Sigmoid colon (tissue), 7 donors: ENCODE measurements around the gene ALG9. TPM values are rescaled to one million over a fixed set of nuclear protein-coding genes. Genes with fewer than 3 reads are reported as not detected.
A peak's percentile ranks its signal among the peaks of the same experiment; 100 is the strongest.

Source experiments
- DNase-seq: peaks from one replicate; pipeline ENCODE4 v3.0.0-alpha.2; 2019
- H3K27ac ChIP-seq, 4 donors: fragments of 200-600 bp; sonication (generic); one replicate each; pipeline ENCODE4 v1.5.1; 2016 to 2019; ENCODE audit warnings: mild to moderate bottlenecking in 1 of 4
- H3K27me3 ChIP-seq, 3 donors: fragments of 200-600 bp; sonication (generic); one replicate each; pipeline ENCODE4 v1.5.1; 2019; ENCODE audit warnings: mild to moderate bottlenecking in 1 of 3
- H3K36me3 ChIP-seq, 4 donors: fragments of 200-600 bp; sonication (generic); one replicate each; pipeline ENCODE4 v1.5.1; 2016 to 2019
- H3K4me1 ChIP-seq, 4 donors: fragments of 200-600 bp; sonication (generic); one replicate each; pipeline ENCODE4 v1.5.1; 2017 to 2019
- H3K4me3 ChIP-seq, 4 donors: fragments of 200-600 bp; sonication (generic); one replicate each; pipeline ENCODE4 v1.5.1; 2017 to 2019; ENCODE audit warnings: mild to moderate bottlenecking in 2 of 4, moderate library complexity in 1 of 4
- H3K9me3 ChIP-seq, 4 donors: fragments of 200-600 bp in 3 of 4; sonication (generic) in 3 of 4; one replicate each; pipeline versions ENCODE4 v1.5.1 to v1.6.1; 2013 to 2019
- CTCF ChIP-seq, 4 experiments: fragments of 450-650 bp in 3 of 4; fragments of 200-600 bp in 1 of 4; IDR thresholded peaks; one replicate each; pipeline ENCODE4 v1.5.1; 2016 to 2019; ENCODE audit warnings: antibody characterized with exemption in 4 of 4, mild to moderate bottlenecking in 3 of 4, moderate library complexity in 2 of 4
- EP300 ChIP-seq, 4 donors: sonication (generic); formaldehyde crosslinking; IDR thresholded peaks; one replicate each; pipeline ENCODE4 v1.6.1; 2017; ENCODE audit warnings: antibody characterized with exemption in 4 of 4
- POLR2A ChIP-seq, 2 donors: fragments of 450-650 bp; IDR thresholded peaks; one replicate each; pipeline ENCODE4 v1.6.1; 2016; ENCODE audit warnings: antibody characterized with exemption in 2 of 2, mild to moderate bottlenecking in 2 of 2, moderate library complexity in 2 of 2
- POLR2AphosphoS5 ChIP-seq, 4 donors: sonication (generic); formaldehyde crosslinking; IDR thresholded peaks; one replicate each; pipeline ENCODE4 v1.6.1; 2017; ENCODE audit warnings: antibody characterized with exemption in 4 of 4
- WGBS, 2 donors: extraction: QIAGEN DNeasy Blood & Tissue Kit; methylation state at CpG; one replicate each; pipeline ENCODE4 v1.1.7; 2013; 5-methylcytosine and 5-hydroxymethylcytosine counted together
- intact Hi-C: fragments of 100-400 bp; cut with DNase I; formaldehyde crosslinking; loops from one replicate; pipeline ENCODE4 v1.15.1; 2023
- polyA plus RNA-seq, 3 donors: library from polyadenylated mRNA; stranded (reverse); fragments of 200-250 nt; gene quantifications; one replicate each; pipeline ENCODE4 v1.2.3, GENCODE V29; 2013
- total RNA-seq, 4 donors: library from RNA; depleted of rRNA; stranded (reverse); fragments of >200 nt; gene quantifications; one replicate each; pipeline ENCODE4 v1.1.0, GENCODE V29; 2016
- donor health status: healthy with polysubstance abuse.
- donor health status: Bipolar disorder and iron deficiency.
- donor health status: healthy.

ALG9 gene
- total and polyA plus RNA-seq, 7 donors, result 6.0 to 40.4 (median 25.5) TPM

- peak within 1 kb of the TSS; percentile 52 to 78 (median 73) for H3K4me3 ChIP-seq
- H3K36me3 ChIP-seq, result peaks cover 0 to 13% (median 9%) of the 10 kb centered on the region in 4 donors
- intact Hi-C loops, result loop anchor here (1.0 kb wide), 1 partner anchor 33 kb away; the partner anchor contains the start of genes CFAP68 and FDXACB1
- peaks cover 0 to 39% (median 36%) of the 10 kb centered on the region in 4 donors for H3K4me1 ChIP-seq
- no peaks in the 10 kb centered on the region for H3K9me3 ChIP-seq
- peak within 1 kb of the TSS; percentile 96 to 100 (median 98) for H3K27ac ChIP-seq
- peak; percentile 71 for DNase-seq
- WGBS, 2 donors, result 19 to 50% methylated on average over 26 of the region's 26 CpGs
- TF ChIP-seq CTCF (IDR thresholded peaks at IDR 0.05), result no peak
- peak in 1 of 4 donors; percentile 2 for TF ChIP-seq POLR2AphosphoS5 (IDR thresholded peaks at IDR 0.05)
- H3K27me3 ChIP-seq, result no peaks in the 10 kb centered on the region
These were observed 41.2 kb upstream of the ALG9 start, which contains the start of gene HSPB2 for GRCh38 chr11:111912535-111912934. Gene HSPB2 (plus strand): TSS chr11:111912734. CDS start chr11:111912830, 96 bp downstream.

GRCh38 chr11:111911563-111912401 lies 40.4 kb upstream of the ALG9 start, which contains the start of gene CRYAB:
Gene CRYAB (minus strand): TSS chr11:111911770. CDS start chr11:111911724, 46 bp downstream.
- 52 to 55% methylated on average over 17 of the region's 17 CpGs for WGBS, 2 donors
- peak within 1 kb of the TSS; percentile 96 to 100 (median 98) for H3K27ac ChIP-seq
- H3K4me1 ChIP-seq, result peaks cover 0 to 39% (median 36%) of the 10 kb centered on the region in 4 donors
- H3K27me3 ChIP-seq, result no peaks in the 10 kb centered on the region
- TF ChIP-seq CTCF (IDR thresholded peaks at IDR 0.05) (no peak), EP300 (IDR thresholded peaks at IDR 0.05) (peak; percentile 3 to 93 (median 68)), POLR2A (IDR thresholded peaks at IDR 0.05) (peak; percentile 76 to 86), POLR2AphosphoS5 (IDR thresholded peaks at IDR 0.05) (peak; percentile 90 to 95 (median 92))
- no peaks in the 10 kb centered on the region for H3K9me3 ChIP-seq
- H3K4me3 ChIP-seq, result peak within 1 kb of the TSS; percentile 52 to 78 (median 73)
- peaks cover 0 to 13% (median 9%) of the 10 kb centered on the region in 4 donors for H3K36me3 ChIP-seq
- intact Hi-C loops, result loop anchor here (1.0 kb wide), 1 partner anchor 32 kb away; the partner anchor contains the start of genes CFAP68 and FDXACB1
- DNase-seq, result peak; percentile 96

- Histone ChIP-seq H3K27ac (peak overlapping the region; percentile 96 to 100 (median 98)), H3K9me3 (no peaks in the 10 kb centered on the region), H3K36me3 (peaks cover 0 to 13% (median 9%) of the 10 kb centered on the region in 4 donors), H3K27me3 (no peaks in the 10 kb centered on the region), H3K4me3 (peak overlapping the region; percentile 52 to 78 (median 73)), H3K4me1 (peaks cover 0 to 39% (median 36%) of the 10 kb centered on the region in 4 donors)
- 61 to 71% methylated on average over 9 of the region's 9 CpGs for WGBS, 2 donors
- peak in 1 of 2 donors; percentile 22 for TF ChIP-seq POLR2A (IDR thresholded peaks at IDR 0.05)
- TF ChIP-seq POLR2AphosphoS5 (IDR thresholded peaks at IDR 0.05), result peak in 3 of 4 donors; percentile 24 to 61 (median 52)
- TF ChIP-seq CTCF (IDR thresholded peaks at IDR 0.05), result no peak
- TF ChIP-seq EP300 (IDR thresholded peaks at IDR 0.05), result peak in 1 of 4 donors; percentile 11
- intact Hi-C loops, result no loop called here
- DNase-seq, result no peak
These were observed 39.5 kb upstream of the ALG9 start for GRCh38 chr11:111910676-111911562.

DNA sequence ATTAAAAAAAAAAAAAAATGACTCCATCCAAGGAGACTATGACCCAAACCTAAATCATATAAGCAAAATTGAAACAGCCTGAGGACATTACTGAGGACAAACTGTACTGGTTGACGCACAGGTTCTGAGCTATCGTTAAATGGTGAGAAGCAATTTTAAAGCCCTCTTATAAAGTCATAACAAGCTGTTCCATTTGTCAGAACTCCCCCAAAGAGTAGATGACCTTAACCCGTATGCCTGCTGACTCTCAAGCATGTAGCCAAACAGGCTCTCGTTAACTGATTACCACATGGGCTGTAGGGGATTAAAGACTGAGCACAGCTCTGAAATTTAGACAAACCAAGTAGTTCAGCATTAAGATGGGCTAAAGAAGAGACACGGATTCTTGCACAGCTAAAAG lies 38.0 kb upstream of the ALG9 start:
- intact Hi-C loops, result no loop called here
- H3K27ac ChIP-seq, result peak overlapping the region; percentile 96 to 100 (median 98)
- H3K4me1 ChIP-seq, result peaks cover 0 to 34% (median 30%) of the 10 kb centered on the region in 4 donors
- no peaks in the 10 kb centered on the region for H3K9me3 ChIP-seq
- peaks cover 0 to 13% (median 9%) of the 10 kb centered on the region in 4 donors for H3K36me3 ChIP-seq
- H3K4me3 ChIP-seq, result peak overlapping the region; percentile 52 to 78 (median 73)
- WGBS, 2 donors, result 80 to 86% methylated on average over 5 of the region's 5 CpGs
- no peak for DNase-seq
- no peaks in the 10 kb centered on the region for H3K27me3 ChIP-seq
- no peak for TF ChIP-seq CTCF (IDR thresholded peaks at IDR 0.05)
- TF ChIP-seq POLR2AphosphoS5 (IDR thresholded peaks at IDR 0.05), result peak in 2 of 4 donors; percentile 23 to 31
- no peak for TF ChIP-seq POLR2A (IDR thresholded peaks at IDR 0.05)
- TF ChIP-seq EP300 (IDR thresholded peaks at IDR 0.05), result peak in 3 of 4 donors; percentile 28 to 94 (median 58)
